A204.1 (cell line): Measurements from ENCODE around the gene OR1D5.
A peak's percentile ranks its signal among the peaks of the same experiment; 100 is the strongest.
"Not testable (repeated sequence)": the region's sequence is repeated elsewhere in the genome, so short reads cannot be mapped to it uniquely, and the experiment has no call there.

Experiments used
- FAIRE-seq: peaks from 2 replicates; lab custom pipeline; 2012; peaks lifted over from hg19 to GRCh38; lab: Jason Lieb, UNC

The OR1D5 gene, protein sequence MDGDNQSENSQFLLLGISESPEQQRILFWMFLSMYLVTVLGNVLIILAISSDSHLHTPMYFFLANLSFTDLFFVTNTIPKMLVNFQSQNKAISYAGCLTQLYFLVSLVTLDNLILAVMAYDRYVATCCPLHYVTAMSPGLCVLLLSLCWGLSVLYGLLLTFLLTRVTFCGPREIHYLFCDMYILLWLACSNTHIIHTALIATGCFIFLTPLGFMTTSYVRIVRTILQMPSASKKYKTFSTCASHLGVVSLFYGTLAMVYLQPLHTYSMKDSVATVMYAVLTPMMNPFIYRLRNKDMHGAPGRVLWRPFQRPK

DNA sequence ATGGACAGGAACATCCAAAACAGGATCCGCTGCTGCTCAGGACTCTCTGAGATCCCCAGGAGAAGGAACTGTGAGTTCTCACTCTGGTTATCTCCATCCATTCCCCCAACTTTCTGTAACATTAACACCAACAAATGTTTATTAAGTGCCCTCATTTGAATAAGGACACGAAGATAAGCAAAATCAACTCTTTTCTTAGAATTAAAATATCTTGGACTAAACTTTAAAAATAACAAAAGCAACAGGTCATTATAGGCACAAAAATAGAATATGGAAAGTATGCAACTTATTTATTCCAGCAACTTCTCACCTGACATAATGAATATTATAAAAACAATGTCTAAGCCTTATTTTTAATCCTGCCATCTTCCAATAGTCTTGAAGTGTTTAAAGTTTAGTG is at the start of gene OR1D5:
TSS of gene OR1D5 (minus strand) at position 101 of the 400 bp plus-strand sequence. CDS start at position 101, 0 bp downstream.
- FAIRE-seq, result peak; percentile 84

DNA sequence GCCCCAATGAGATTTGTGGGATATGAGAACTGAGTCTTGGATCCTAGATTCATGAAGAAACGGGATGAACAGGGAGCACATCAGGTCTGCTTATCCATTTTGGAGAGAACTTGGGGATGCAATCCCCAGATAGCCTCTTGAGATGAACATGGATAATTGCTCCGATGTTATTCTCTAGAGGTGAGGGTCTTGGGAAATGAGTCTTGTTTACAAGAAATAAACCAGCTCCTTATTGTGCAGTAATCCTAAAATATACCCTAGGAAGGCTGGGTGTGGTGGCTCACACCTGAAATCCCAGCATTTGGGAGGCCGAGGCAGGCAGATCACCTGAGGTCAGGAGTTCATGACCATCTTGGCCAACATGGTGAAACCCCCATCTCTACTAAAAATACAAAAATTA is 40.9 kb upstream of the OR1D5 start, which contains the start of gene OR1D2:
TSS of gene OR1D2 (minus strand) at position 101 of the 400 bp plus-strand sequence. CDS start 11,426 bp downstream, outside the sequence.
- FAIRE-seq, result no peak

GRCh38 chr17:3073850-3074249 is 10.4 kb upstream of the OR1D5 start:
- not testable (repeated sequence) for FAIRE-seq

DNA sequence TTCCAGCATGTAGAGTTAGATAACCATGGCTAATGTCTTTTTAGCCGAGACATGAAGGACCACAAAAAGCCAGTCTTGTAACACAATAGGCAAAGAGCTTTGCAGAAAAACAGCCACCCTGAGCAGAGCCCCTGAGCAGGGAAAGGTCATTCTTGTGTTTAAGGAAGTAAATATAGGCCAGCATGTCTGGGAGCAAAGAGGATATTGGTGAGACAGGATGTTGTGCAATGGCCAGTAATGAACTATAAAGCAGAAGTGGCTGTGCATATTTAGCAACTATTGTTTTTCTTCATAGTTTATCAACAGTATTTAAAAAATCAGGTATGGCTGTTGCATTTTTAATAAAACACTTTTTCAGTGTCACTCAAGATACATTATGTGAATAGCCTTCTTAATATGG is 1.8 kb upstream of the OR1D5 start:
- not testable (repeated sequence) for FAIRE-seq

DNA sequence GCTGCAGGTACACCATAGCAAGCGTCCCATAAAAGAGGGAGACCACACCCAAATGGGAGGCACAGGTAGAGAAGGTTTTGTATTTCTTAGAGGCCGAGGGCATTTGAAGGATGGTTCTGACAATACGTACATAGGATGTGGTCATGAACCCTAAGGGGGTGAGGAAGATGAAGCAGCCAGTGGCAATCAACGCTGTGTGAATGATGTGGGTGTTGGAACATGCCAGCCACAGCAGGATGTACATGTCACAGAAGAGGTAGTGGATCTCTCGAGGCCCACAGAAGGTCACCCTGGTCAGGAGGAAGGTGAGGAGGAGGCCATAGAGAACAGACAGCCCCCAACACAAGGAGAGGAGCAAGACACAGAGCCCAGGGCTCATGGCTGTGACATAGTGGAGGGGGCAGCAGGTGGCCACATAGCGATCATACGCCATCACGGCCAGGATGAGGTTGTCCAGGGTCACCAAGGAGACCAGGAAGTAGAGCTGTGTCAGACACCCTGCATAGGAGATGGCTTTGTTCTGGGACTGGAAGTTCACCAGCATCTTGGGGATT is 506 bp downstream of the OR1D5 start:
- FAIRE-seq, result not testable (repeated sequence)

DNA sequence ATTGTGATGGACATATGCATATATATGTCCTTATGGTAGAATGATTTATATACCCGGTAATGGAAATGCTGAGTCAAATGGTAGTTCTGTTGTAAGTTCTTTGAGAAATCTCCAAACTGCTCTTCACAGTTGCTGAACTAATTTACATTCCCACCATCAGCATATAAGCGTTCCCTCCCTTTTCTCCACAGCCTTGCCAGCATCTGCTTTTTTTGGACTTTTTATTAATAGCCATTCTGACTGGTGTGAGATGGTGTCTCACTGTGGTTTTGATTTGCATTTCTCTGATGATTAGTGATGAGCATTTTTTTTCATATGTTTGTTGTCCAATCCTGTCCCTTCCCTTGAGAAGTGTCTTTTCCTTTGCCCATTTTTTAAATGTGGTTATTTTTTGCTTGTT is 8.5 kb downstream of the OR1D5 start:
- not testable (repeated sequence) for FAIRE-seq

DNA sequence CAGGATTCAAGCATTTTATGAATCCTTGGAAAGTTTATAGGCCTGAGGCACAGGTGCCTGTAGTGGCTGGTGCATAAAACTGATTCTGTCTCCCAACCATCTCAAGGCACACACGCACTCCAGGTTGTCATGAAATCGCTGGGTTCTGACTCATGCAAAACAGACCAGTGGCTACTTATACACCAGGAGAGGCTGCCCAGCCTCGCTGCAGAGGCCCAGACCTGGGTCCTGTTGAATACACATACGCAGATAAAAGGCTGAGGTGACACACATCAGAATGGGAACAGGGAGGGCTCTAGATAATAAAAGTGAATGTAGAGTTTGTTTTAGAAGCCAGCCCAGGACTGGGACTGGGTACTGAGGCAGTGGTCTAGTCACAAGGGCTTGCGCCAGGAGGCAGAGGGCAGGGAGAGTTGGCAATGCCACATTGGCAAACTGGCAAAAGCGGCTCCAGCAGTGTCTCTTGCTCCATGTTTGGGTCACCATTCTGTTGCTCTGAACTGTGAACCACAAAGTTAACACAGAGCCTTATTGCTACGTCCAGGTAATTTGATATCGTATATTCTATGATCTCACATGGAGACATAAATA is 13.6 kb downstream of the OR1D5 start:
- no peak for FAIRE-seq

DNA sequence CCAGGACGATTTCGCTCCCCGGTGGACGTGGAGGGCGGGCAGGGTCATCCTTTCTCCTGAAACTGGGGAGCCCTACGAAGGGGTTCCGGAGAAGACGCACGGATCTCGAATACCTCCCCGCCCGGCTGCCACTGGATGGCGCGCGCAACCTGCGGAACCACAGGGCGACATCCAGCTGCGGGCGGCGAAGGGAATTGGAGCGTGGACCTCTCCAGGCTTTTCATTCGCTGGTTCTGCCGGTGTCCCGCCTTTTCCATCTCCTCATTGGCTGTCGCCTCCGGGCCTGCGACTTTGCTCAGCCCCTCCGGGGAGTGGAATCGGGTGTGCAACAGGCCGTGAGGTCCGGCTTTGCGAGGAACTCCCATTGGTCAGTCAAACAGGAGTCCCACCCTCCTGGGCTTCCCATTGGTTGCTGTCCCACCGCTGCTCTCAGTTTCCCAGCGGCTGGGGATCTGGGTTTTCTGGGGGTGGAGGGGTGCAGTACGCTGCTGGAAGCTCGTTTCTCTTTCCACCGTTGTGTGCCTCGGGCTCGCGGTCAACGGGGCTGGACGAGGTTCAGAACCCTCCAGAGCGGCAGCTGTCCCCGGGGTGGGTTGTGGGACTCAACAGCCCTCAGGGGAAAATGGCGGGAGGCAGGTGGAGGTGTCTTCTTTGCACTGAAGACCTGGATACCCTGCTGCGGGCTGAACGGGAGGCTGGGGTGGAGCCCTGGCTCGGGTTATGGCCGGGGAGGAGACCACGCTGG is 14.5 kb downstream of the OR1D5 start:
- peak; percentile 97 for FAIRE-seq

- FAIRE-seq, result no peak
Measured at GRCh38 chr17:3046753-3047152, 16.7 kb downstream of the OR1D5 start.

GRCh38 chr17:3043737-3044365 is 19.6 kb downstream of the OR1D5 start:
- FAIRE-seq, result no peak

DNA sequence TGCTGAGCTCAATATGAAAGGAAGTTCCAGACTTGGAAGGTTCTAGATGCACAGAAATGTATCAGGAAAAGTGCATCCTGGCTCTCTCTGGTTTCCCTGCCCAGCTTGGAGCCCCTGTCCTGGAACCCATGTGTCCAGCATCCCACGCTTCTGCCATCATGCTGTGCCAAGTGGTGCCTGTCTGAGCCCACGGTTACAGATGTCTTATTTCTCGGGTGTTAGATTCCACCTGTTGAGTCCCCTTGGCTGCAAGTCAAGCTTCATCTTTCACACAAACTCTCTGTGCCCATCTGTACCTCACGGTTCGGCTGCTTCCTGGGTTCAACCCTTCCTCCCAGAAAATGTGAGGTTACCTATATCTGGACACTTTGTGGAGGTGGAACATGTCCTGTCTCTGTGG is 22.5 kb downstream of the OR1D5 start:
- no peak for FAIRE-seq

GRCh38 chr17:3039736-3040135 is 23.7 kb downstream of the OR1D5 start:
- FAIRE-seq, result no peak

DNA sequence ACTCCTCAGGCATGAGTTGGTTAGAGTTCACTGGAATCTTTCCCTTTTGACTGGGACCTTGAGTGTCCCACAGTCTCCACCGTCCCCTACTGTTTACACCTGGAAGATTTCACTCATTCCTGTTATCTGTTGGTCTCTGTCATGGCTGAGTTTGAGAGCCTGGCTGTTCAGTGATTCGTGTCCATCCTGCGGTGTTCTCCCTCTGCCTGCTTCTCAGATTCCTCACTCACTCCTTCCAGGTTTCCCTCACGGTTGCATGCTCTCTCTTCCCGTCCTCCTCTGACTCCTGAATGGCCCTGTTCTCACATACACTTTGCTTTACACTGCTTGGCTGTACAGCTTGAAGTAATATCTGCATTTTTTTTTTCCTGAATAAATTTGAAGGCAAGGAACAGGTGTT is 24.5 kb downstream of the OR1D5 start:
- no peak for FAIRE-seq

- FAIRE-seq, result no peak
Measured at GRCh38 chr17:3037259-3037658, 26.1 kb downstream of the OR1D5 start.

DNA sequence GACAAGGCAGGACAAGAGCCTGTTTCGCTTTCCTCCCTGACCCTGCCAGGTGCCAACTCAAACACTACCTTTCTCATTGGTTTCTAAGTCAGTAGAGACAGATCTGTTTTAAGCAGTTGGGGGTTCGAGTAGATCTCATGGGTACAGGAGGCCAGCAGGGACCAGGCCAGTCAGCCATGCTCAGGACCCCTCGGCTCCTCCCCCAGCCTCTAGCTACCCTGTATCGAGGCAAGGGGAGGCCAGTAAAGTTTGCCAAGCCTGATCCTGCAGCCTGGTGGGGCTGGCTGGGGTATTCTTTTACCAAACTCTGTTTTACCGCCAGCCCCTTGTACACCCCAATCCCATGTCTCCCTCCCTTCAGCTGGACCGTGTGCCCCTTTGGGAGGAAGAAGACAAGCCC is 26.6 kb downstream of the OR1D5 start:
- no peak for FAIRE-seq

DNA sequence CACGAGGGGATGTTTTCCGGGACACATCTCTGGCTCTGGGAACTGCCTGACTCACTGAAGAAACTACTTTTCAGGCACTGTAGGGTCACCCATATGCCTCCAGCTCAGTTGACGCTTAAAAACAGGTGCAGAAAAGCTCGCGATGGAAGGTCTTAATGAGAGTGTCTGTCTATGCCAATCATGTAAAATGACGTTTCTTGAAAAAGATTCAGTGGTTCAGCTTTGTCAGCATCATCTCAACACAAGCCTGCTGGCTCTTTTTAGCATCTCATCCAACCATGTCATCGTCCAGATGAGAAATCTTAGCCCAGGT is 27.5 kb downstream of the OR1D5 start:
- no peak for FAIRE-seq

DNA sequence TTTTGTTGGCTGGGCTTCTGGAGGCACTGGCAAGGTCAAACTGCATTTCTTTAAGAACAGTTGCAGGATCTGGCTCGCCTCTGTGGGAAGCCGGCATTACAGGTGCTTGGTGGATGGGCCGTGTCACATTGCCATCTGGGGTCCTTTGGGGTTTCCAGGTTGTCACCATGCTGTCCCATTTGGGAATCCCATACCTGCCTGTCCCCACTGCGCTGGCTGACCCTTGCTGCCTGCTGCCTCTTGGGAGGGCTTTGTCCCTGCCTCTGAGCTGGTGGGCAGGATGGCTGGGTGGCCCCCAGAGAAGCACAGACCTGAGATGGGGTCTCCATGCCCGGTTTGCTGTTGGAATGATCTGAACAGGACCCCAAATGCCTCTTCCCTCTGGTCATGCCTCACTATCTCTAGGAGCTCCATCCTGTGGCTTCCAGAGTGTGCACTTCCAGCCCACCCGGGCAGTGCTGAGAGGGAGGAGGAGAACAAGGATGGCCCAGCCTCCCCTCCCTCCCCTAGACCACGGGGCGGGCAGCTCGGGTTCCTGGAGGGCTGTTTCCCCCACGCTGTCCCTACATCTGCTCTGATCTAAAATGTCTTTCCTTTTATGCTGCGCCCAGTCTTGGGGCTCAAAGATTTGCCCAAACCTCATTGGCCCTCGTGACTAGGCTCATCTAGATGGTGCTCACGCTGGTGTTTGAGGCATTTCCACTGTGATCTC is 28.0 kb downstream of the OR1D5 start:
- FAIRE-seq, result no peak

- FAIRE-seq, result no peak
Measured at GRCh38 chr17:3034578-3034920, 28.9 kb downstream of the OR1D5 start.

DNA sequence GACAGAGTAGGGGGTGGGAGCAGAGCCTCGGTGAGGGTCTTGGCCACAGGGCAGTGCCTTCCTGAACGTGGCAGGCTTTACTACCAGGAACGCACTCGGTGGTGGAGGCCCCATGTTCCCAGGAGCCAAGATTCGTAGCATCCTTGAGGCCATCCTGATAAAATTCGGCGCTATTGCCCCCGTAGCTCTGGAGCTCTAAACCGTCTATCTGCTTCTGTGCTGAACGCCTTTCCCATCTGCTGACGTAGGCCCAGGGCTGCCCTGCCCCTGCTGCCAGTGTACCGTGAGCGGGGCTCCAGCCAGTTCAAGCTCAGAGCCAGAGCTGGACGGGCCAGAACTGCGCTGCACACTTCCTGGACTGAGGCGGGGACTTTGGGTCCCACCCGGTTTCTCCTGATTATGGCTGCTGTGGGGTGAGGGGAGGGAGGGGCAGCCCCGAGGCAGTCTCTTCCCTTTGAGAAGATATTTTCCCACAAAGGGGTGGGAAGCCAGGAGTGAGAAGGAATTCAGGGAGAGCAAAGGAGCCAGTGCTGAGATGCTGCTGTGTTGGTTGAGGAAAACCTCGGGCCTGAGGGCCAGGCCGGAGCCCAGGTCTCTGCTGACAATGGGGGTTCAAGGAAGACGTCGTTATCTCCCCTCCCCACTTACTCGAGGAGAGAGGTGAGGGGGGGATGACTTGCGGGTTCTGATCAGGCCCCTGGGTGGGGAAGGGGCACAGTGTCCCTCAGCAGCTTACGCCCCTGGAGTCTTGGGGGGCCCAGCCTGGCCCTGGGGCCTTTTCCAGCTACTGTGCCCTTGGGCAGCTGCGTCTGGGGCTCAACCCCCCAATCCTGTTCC is 29.4 kb downstream of the OR1D5 start:
- no peak for FAIRE-seq

DNA sequence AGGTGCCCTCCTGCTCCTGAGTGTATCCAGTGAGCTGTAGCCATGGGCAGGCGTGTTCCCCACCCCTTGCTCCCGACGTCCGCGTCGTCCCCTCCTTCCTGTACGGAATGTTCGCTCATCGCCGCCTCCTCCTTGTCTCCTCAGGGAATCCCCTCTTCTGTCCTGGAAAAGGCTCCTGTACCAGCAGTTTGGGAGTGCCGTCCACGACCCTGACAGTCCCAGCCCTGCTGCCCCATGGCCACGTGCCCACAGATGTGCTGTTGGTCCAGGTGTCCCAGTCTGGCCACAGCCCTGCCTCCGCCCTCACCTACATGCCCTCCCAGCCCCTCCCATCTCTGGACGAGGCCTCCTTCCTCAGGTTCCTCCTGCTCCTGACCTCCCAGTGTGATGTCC is 30.2 kb downstream of the OR1D5 start:
- no peak for FAIRE-seq
